ENCODE data around the gene SRGAP3. TPM values are rescaled to one million over a fixed set of nuclear protein-coding genes. Genes with fewer than 3 reads are reported as not detected.

The SRGAP3 gene
- total RNA-seq, 6 experiments from 2014 or later, result 1.8 to 5.2 (median 3.1) TPM

GRCh38 chr3:9163289-9163688 is 86.2 kb downstream of the SRGAP3 start:
- intact Hi-C loops (cut with DNase I), result no loop called here
- no peak for TF ChIP-seq CTCF (IDR thresholded peaks at IDR 0.05)
- no peaks in the 10 kb centered on the region for H3K9me3 ChIP-seq
- no peaks in the 10 kb centered on the region for H3K36me3 ChIP-seq
- H3K27me3 ChIP-seq, result no peaks in the 10 kb centered on the region
- H3K27ac ChIP-seq, result no peak overlapping the region
- no peak for ATAC-seq
- DNase-seq, result no peak
- H3K4me1 ChIP-seq, result no peaks in the 10 kb centered on the region
- 78% methylated on average over 6 of the region's 12 CpGs for WGBS (ENCODE audit: insufficient coverage, low coverage, low lambda C conversion rate, missing lambda C conversion rate)
- H3K4me3 ChIP-seq, result no peak overlapping the region

- no peaks in the 10 kb centered on the region for H3K27me3 ChIP-seq
- H3K27ac ChIP-seq, result no peak overlapping the region
- ATAC-seq (no peak), DNase-seq (no peak)
- WGBS (ENCODE audit: insufficient coverage, low coverage, low lambda C conversion rate, missing lambda C conversion rate), result 90% methylated on average over 1 of the region's 1 CpG
- intact Hi-C loops (cut with DNase I), result no loop called here
- H3K9me3 ChIP-seq, result no peaks in the 10 kb centered on the region
- no peaks in the 10 kb centered on the region for H3K4me1 ChIP-seq
- H3K4me3 ChIP-seq, result no peak overlapping the region
- H3K36me3 ChIP-seq, result no peaks in the 10 kb centered on the region
- TF ChIP-seq CTCF (IDR thresholded peaks at IDR 0.05) (no peak), POLR2A (IDR thresholded peaks at IDR 0.05) (no peak)
Measured at GRCh38 chr3:9161811-9162210, 87.6 kb downstream of the SRGAP3 start.

- no peak for TF ChIP-seq POLR2A (IDR thresholded peaks at IDR 0.05)
- no peak overlapping the region for H3K4me3 ChIP-seq
- H3K27ac ChIP-seq, result no peak overlapping the region
- no peaks in the 10 kb centered on the region for H3K4me1 ChIP-seq
- intact Hi-C loops (cut with DNase I), result no loop called here
- no peak for ATAC-seq
- no peaks in the 10 kb centered on the region for H3K27me3 ChIP-seq
- no peaks in the 10 kb centered on the region for H3K9me3 ChIP-seq
- DNase-seq, result no peak
- WGBS (ENCODE audit: insufficient coverage, low coverage, low lambda C conversion rate, missing lambda C conversion rate), result 74% methylated on average over 4 of the region's 4 CpGs
- H3K36me3 ChIP-seq, result no peaks in the 10 kb centered on the region
Measured at GRCh38 chr3:9161298-9161697, 88.1 kb downstream of the SRGAP3 start.

GRCh38 chr3:9158865-9159630 is 90.4 kb downstream of the SRGAP3 start:
- Histone ChIP-seq H3K27ac (no peak overlapping the region), H3K4me1 (no peaks in the 10 kb centered on the region), H3K27me3 (no peaks in the 10 kb centered on the region), H3K4me3 (no peak overlapping the region), H3K9me3 (no peaks in the 10 kb centered on the region), H3K36me3 (no peaks in the 10 kb centered on the region)
- 70% methylated on average over 3 of the region's 13 CpGs for WGBS (ENCODE audit: insufficient coverage, low coverage, low lambda C conversion rate, missing lambda C conversion rate)
- ATAC-seq (no peak), DNase-seq (no peak)
- TF ChIP-seq POLR2A (IDR thresholded peaks at IDR 0.05), result no peak
- TF ChIP-seq CTCF (IDR thresholded peaks at IDR 0.05), result no peak
- intact Hi-C loops (cut with DNase I), result no loop called here

GRCh38 chr3:9157651-9158362 is 91.6 kb downstream of the SRGAP3 start:
- TF ChIP-seq POLR2A (IDR thresholded peaks at IDR 0.05) (no peak), CTCF (IDR thresholded peaks at IDR 0.05) (no peak)
- Histone ChIP-seq H3K27ac (no peak overlapping the region), H3K36me3 (no peaks in the 10 kb centered on the region), H3K9me3 (no peaks in the 10 kb centered on the region), H3K4me1 (no peaks in the 10 kb centered on the region), H3K4me3 (no peak overlapping the region), H3K27me3 (no peaks in the 10 kb centered on the region)
- intact Hi-C loops (cut with DNase I), result no loop called here
- ATAC-seq (no peak), DNase-seq (no peak)
- 84% methylated on average over 5 of the region's 5 CpGs for WGBS (ENCODE audit: insufficient coverage, low coverage, low lambda C conversion rate, missing lambda C conversion rate)
